Astrocyte (in vitro differentiated cells and primary cell): ENCODE data around the gene CRNKL1.

Source experiments
- EZH2 ChIP-seq: IDR thresholded peaks from 2 replicates; pipeline ENCODE4 v1.6.1; 2012; ENCODE audit warnings: mild to moderate bottlenecking, low read length, inconsistent platforms; ENCODE audit not compliant: insufficient read depth
- TF ChIP-seq, protein P1 (sequence below): IDR thresholded peaks from 2 replicates; pipeline ENCODE4 v1.5.1; 2011; ENCODE audit warnings: low read depth, mild to moderate bottlenecking, inconsistent platforms, low read length, moderate library complexity; ENCODE audit not compliant: insufficient read depth

DNA sequence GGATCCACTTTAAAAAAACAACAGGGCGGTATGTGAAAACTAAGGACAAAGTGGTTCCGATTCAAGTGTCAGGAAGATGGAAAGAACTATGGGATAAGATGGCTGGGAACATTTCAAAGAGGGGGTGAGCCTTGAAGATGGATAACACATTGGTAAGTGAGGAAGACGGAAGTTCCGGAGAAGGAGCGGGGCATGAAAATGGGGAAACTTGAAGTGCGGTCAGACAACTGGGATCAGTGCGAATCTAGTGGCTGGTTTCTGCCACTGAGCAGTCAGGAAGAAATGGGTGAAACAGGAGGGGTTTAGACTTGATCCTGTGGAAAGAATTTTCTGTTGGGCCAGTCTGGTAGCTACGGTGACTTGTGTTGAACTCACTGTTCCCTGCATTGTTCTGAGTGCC, 33.9 kb downstream of the CRNKL1 start:
- TF ChIP-seq, protein P1, sequence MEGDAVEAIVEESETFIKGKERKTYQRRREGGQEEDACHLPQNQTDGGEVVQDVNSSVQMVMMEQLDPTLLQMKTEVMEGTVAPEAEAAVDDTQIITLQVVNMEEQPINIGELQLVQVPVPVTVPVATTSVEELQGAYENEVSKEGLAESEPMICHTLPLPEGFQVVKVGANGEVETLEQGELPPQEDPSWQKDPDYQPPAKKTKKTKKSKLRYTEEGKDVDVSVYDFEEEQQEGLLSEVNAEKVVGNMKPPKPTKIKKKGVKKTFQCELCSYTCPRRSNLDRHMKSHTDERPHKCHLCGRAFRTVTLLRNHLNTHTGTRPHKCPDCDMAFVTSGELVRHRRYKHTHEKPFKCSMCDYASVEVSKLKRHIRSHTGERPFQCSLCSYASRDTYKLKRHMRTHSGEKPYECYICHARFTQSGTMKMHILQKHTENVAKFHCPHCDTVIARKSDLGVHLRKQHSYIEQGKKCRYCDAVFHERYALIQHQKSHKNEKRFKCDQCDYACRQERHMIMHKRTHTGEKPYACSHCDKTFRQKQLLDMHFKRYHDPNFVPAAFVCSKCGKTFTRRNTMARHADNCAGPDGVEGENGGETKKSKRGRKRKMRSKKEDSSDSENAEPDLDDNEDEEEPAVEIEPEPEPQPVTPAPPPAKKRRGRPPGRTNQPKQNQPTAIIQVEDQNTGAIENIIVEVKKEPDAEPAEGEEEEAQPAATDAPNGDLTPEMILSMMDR, result no peak
- TF ChIP-seq EZH2, result no peak
